Mucosa of gallbladder (tissue), 1 donor: ENCODE measurements around the gene PHLPP2. TPM values are rescaled to one million over a fixed set of nuclear protein-coding genes. Genes with fewer than 3 reads are reported as not detected.

Experiments
- DNase-seq: peaks from one replicate; pipeline ENCODE4 v3.0.0-alpha.2; 2020; ENCODE audit warnings: low spot score
- total RNA-seq: library from RNA; stranded (reverse); gene quantifications from one replicate; pipeline ENCODE4 v1.2.1, GENCODE V29; 2021
- donor health status: DM: no; HTN: no; CAD: no.

The PHLPP2 gene
- total RNA-seq, 1 donor from 2014 or later: 10.1 TPM

DNA sequence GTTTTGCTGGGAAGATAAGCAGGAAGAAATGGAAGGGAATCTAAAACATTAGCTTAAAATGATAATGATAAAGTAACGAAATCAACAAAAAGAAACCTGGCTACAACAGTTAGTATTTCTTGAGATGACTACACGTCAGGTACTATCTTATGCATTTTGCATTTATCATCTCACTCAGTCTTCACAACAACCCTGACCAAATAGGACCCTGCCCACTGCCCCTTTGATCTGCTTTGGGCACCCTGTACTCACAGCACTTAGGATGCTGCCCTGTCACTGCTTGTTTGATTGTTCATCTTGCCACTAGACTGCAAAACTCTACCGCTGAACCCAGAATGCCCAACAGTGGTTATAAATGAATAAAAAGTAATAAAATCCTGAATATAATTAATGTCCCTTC, 53.3 kb downstream of the PHLPP2 start:
- no peak for DNase-seq

DNA sequence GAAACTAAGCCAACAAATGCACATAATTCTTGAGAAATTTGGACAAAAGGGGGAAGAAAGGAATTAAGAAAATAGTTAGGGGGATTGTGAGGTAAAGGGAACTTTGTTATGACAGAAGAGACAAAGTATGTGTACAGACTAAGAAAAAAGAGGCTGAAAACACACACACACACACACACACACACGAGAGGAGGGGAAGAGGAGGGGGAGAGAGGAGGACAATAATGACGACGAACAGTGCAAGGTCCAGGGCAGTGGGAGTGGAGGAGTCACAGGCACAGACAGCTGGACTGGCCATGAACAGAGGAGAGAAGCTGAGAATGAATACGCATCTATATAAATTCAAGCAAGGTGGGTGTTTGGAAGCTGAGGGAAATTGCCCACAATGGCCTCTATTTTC, 54.0 kb downstream of the PHLPP2 start:
- DNase-seq: no peak

DNA sequence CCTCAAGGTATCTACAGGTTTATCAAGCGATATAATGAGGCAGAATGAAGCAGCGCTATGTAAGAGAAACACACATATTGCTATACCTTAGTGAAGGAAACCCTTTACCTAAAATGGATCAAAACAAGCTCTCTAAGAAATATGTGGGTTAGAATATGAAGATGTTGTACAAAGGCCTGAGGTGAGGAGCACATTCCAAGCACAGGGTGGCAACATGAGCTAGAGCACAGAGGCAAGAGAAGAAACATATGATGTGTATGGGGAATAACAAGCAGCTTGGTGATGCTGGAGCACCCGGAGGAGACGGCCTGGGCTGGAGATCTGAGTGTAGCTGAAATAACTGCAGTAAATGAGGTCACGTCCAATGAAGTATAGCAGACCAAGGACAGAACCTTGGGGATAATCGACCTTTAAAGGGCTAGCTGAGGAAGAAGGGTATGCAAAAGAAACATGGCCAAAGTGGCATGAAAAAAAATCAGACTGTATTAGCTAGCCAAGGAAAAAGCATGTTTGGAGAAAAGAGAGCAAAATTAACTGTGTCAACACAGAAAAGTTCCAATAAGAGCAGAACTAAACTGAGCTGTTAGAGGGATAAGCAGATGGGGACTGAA, 54.5 kb downstream of the PHLPP2 start:
- DNase-seq: no peak

DNA sequence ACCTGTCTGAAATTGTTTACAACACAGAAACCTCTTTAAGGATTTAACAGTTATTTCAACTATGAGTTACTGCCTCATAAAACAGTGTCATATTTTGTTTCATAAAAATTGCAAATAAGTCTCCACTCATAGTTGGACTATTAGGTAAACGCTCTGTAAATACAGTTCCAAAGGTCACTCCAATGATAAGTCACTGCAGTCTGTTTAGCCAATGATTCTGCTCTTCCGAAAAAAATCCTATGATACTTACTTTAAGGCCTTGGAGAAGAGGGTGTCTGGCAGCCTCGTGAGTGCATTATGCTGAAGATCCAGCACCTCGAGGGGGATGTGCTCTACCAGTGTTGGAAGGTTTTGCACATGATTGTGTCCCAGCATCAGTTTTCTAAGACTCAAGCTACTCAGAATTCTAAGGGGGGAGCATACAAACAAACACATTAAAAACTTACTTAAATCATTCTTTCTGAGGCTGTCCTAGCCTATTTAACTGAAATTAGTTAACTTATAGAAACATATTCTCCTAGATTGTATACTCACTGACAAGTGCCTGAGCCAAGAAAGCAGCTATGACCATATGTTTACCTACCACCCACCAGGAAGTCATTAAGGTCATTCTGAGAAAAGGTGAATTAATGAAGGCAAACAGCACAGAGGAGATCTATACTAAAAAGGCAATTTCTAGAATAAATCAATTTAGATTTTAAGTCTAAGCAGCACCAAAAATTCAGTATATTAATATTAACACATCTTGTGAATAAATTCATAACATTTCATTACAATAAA, 57.4 kb downstream of the PHLPP2 start:
- DNase-seq: no peak

DNA sequence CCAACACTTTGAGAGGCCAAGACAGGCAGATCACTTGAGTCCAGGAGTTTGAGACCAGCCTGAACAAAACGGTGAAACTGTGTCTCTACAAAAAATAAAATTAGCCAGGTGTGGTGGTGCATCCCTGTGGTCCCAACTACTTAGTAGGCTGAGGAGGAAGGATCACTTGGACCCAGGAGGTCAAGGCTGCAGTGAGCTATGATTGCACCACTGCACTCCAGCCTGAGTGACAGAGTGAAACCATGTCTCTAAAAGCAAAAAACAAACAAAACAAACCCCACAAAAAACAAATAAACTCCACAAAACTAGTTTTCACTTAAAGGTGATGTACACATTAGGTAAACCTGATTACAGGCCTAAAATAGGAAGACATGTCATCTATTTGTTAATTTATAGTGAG, 58.2 kb downstream of the PHLPP2 start:
- no peak for DNase-seq

DNA sequence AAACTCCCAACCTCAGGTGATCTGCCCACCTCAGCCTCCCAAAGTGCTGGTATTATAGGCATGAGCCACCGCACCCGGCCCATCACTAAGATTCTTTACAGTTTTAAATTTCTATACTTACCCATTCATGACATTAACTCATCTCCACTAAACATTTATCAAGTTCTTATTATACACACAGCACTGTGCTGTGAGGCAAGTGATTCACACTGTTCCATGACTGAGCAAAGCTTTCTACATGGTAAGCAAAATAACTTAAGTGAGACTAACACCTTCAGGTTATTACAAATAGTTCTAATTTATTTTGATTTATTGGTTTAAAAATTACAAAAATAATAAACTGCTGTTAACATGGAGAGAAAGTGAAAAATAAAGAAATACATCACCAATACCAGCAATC, 65.0 kb downstream of the PHLPP2 start:
- DNase-seq: no peak

DNA sequence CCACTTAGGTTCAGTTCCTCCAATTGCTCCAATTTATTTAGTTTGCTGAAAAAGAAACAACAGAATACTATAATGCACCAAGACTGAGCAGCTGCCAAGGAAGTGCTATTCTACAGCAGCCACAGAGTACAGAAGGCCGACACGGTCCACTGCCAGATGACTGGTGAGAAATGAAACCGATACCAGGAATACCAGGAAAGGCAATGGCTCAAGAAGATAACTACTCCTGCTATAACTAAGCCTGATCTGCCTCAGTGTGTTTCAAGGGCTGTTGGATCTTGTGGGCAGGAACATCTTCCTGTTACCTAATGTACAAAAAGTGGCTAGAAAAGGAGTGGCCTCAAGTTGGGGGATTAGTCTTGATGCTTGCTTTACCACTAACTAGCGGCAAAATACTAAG, 65.7 kb downstream of the PHLPP2 start:
- DNase-seq: no peak

DNA sequence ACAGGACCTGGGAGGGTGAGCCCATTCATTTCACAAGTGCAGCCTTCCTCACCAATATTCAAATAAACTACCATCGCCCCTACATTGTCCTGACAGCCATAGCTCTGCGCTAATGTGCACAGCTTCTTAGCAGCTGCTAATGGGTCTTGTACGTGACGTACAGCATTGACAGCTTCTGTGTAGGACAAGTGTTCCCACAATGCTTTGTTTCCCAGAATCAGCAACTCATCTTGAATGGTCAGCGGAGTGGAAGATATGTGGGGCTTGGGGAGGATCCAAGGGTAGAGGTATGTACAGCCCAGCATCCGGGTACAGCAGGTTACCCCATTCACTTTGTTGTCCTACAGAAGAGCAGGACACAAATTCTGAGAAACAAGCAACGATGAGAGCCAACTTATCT, 74.8 kb downstream of the PHLPP2 start:
- DNase-seq: no peak

DNA sequence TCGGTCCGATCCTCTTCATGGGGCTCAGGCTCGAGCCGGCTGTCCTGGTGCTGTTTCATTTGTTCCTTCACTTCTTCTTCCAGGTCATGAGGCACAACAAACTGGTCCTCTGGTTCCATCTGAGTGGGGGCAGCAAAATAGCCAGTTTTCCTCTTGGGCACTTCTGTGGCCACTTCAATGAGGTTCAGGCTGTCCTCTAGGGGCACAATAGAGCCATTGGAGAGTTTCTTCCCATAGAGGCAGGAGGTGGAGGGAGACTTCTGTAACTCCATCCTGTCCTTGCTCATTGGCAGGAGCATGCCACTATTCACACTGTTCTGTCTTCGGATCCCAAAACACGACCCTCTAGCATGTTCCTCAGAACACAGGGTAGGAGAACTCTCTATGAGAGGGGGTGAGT, 75.6 kb downstream of the PHLPP2 start:
- DNase-seq: no peak

DNA sequence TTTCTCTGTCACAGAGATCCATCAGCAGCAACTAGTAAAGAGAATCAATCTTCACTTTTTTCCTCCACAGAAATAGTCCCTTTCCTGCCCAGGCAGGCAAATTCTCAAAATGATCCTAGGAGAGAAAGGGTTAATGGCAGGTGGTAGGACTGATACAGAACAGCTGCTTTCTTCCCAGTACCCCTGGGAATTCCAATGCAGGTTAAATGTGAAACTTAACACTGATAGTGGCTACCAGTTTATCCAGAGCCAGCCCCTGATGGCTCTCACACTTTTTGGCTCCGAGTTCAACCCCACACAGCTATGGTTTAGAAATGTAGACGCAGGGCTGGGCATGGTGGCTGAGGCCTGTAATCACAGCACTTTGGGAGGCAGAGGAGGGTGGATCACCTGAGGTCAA, 76.3 kb downstream of the PHLPP2 start:
- DNase-seq: no peak

DNA sequence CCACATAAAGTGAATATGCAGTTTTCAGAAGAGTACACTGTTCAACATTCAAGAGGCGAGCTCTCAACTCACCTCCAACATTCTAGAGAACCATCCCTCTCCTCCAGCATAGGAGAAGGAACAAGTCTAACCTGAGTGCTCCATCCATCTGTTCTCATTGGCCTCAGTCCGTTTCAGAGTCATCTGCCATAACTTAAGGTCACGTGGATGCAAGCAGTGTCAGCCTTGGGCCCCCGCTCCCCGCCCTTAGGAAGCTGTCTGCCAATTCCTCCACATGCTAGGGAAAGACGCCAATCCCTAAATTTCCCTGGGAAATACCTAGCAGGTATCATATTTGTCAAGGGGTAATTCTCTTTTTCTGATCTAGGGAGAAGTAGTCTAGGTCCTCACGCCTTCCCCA, 77.1 kb downstream of the PHLPP2 start:
- DNase-seq: no peak

DNA sequence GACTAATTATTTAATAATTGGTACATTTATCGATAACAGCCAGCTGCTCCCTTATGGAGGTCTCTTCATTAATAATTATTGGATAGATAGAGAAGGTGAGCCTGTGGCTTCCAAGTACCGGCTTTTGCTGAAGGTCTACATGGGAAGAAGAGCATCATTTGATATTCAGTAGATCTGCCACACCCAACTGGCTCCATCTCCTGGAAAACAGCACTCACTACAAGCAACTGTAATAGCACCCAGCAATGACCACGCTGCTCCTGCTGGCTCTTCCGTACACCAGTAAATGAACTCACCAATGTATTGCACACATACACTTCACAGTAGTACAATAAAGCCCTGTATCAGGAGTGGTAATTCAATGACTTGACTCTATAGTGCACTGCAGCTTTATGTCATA, 79.1 kb downstream of the PHLPP2 start:
- no peak for DNase-seq

DNA sequence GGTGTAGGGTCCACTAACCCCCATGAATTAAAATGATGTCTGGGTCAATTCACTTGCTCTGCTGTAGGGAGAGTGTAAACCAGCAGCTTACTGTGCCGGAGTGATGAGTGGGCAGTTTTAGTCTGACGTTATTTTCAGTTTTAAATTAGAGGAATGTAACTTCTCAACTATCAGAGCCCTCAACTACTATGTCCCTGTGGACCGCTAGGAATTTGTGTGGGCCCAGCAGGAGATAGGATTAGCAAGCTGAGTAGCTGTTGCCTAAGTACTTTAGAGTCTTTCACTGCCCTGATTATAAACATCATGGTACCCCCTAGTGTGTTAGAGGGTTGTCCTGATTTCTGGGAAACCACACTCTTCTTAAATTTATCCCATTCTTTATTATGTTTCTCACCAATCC, 87.1 kb downstream of the PHLPP2 start:
- no peak for DNase-seq

DNA sequence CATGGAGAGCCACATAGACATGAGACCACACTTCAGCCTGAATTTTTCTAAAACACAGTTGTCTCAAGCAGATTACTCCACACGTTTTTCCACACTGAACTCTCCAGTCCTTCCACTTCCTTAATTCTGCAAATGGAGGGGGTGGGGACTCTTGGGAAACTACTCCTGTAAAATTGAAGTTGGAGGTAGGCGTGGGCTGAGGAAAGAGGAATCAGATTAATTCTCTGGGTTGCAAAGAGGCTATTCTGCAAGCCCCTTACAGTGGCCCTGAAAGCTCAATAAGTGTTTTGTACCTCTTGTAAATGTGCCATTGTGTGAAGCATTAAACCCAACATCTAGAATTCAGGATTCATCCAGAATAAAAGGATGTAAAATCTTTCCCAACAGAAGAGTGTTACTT, 88.9 kb downstream of the PHLPP2 start:
- no peak for DNase-seq

DNA sequence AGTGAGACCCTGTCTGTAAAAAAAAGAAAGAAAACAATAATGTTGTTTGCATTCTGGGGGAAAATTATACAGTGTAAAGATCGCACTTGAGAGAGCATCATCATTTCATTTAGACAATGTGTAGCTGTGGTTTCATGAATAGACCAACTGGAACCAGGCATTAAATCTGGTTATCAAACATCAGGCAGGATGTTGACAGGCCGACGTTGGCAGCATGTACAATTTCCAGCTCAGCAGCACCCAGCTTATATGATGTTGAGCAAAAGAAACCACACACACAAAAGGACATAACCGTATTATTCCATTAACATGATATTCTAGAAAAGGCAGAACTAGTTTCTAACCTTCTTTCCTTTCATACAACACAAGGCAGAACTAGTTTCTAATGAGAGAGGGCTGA, 92.7 kb downstream of the PHLPP2 start:
- DNase-seq: no peak

DNA sequence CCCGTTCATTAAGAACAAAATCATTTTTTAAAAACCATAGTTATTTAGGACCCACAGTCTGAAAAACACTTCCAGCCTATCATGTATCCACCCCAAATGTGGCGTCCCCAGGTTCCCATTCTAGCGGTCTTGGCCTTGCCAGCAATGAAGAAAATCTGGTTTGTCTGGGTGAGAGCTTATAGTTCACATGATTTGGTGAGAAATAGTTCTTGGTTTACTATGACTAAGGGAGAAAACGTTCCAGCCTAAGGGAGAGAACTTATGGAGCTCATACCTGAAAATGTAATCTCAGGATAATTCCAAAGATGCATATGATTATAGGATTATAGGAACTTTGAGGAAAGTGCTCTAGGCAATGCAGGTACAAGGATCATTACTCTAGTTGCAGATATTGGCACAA, 93.7 kb downstream of the PHLPP2 start:
- DNase-seq: no peak

DNA sequence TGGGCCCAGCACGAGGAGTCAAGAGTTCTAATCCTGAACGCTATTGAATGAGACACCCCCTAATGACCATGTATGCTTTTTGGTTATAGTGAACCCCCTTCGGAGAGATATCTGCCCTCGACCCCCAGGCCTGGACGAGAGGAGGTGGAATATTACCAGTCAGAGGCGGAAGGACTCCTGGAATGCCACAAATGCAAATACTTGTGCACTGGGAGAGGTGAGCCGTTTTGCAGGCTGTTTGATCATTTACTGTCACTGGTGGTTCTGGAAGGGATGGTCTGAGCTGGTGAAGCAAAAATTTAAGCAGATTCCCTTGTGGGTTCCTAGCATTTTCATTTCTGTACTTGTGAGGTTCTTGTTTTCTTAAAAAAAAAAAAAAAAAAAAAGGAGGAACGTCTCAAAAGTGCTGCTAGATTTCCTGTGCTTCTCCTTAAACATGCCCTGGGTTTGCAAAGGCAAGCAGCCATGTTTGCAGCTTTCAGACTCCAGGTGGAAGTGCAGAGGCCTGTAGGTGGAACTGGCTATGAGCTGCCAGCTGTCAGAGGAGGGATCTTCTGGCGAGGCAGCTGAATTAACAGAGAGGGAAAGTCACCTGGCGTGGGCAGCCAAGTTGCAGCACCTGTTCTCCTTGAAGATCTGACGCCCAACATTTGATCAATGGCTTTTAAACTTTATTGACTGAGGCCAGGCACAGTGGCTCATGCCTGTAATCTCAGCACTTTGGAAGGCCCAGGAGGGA, 95.1 kb downstream of the PHLPP2 start:
- no peak for DNase-seq

DNA sequence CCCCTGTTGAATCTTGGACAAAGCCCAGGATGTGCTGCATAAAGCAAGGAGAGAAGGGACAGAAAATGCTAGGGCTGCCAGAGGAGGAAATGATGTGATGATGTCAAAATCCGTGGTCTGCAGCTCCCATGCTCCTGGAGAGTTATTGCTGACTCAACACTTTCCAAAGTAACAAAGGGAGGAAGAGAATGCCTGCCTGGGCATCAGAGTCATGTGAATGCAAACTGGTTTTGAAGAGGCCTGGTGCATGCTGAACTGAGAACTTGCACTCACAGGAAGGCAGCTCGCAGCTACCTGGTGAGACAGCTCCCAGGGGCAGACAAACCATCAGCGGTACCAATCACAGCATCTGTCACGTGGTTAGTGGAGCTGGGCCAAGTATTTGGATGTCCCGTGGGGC, 95.7 kb downstream of the PHLPP2 start:
- DNase-seq: peak; percentile 30

DNA sequence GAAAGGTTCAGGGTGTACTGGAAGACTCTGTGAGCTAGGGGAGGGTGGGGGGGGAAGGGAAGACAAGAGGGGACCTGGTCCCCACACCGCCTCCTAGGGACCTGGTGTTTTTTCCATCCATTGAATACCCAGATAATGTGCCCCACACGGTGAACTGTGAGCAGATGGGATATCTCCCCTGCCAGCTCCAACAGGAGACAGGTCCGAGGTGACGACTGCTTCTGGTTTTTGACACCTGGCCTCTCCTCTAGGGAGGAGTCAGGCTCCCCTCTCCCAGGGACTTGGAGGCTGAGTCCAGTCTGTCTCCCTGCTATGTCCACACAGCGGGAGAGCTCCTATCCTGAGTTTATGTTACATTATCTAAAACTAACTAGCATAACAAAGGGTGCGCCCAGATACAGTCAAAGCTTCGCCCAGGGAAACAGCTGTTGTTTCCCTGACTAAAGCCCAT, 96.7 kb downstream of the PHLPP2 start:
- no peak for DNase-seq

DNA sequence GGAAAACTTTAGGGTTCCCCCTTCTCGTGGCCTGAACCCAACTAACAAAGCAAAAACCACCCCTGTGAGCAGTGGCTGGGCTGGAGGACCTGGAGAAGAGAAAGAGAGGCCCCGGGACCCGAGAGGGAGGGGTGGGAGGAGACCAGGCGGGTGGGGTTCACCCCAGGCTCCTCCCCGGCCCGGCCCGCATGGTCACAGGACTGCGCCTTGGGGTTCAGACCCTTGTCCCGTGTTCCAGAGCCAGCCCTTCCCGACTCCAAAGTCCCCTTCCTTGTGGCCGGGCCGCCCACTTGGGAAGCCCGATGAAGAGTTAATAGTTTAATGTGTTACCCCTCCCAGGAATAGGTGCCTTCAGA, 97.7 kb downstream of the PHLPP2 start:
- peak; percentile 61 for DNase-seq

DNA sequence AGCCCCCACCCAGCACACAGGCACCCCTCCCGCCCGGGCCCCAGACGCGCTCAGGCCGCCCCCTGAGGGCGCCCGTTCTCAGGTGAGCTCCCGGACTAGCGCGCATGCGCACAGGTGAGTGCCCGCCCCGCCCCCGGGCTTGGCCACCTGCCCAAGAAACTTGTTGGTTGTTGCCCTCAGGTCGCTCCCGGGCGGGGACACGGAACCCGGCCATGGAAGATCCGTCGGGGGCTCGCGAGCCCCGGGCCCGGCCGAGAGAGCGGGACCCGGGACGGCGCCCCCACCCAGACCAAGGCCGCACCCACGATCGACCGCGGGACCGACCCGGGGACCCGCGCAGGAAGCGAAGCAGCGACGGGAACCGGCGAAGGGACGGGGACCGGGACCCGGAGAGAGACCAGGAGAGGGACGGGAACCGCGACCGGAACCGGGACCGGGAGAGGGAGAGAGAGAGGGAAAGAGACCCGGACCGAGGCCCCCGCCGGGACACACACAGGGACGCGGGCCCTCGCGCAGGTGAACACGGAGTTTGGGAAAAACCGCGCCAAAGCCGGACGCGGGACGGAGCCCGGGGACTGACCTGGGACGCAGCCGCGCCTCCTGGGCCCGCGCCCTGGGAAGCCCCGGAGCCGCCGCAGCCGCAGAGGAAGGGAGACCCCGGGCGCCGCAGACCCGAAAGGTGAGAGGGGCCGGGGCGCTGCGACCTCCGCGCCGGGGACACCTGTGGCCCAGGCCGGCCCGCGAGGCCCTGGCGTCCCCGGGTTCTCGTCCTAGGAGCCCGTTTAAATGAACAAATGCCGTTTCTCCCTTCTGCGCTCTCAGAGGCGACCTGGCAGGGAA, 98.3 kb downstream of the PHLPP2 start, which contains the start of gene MARVELD3:
MARVELD3 (plus strand) TSS at position 167 of the 840 bp plus-strand sequence; CDS start at position 213, 46 bp downstream.
- DNase-seq: peak; percentile 86
